ENCODE measurements around the gene HOXC10. TPM values are rescaled to one million over a fixed set of nuclear protein-coding genes. Genes with fewer than 3 reads are reported as not detected.

The HOXC10 gene
- total and polyA plus RNA-seq, 10 of the 15 experiments (the other 5 are each of a cell fraction or from before 2014, with no cell fraction given), result 0.59 TPM; not detected in 9

DNA sequence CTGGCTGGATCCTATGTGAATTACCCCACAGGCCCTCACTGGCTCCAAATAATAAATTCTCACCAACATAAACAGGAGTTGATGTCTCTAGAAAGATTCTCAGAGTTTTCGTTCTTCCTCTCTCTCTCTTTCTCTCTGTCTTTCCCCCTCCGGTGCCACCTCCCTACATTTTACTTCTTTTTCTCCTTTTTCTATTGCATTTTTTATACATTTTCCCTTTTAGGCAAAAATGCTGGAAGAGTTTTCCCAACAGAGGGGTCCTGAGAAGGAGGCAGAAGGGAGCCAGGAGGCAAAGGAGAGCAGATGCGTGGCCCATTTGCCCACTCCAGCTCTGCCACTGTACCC, 42.5 kb downstream of the HOXC10 start:
- DNase-seq (ENCODE audit: low read depth, low spot score), result no peak
- intact Hi-C loops (cut with micrococcal nuclease; ENCODE audit: unreplicated experiment), result no loop called here
- 50% methylated on average over 3 of the region's 3 CpGs for WGBS (ENCODE audit: insufficient coverage, insufficient replicate concordance, low lambda C conversion rate, missing lambda C conversion rate)
- no peaks in the 10 kb centered on the region for H3K79me2 ChIP-seq (ENCODE audit: control insufficient read depth, insufficient read depth, low read length)
- in situ Hi-C loops (cut with MboI), result loop anchor here (10.0 kb wide), 2 partner anchors 167 to 337 kb away; partner anchors contain the start of gene GPR84
- no peaks in the 10 kb centered on the region for H4K20me1 ChIP-seq (ENCODE audit: control insufficient read depth, insufficient read depth)
- no peaks in the 10 kb centered on the region for H3K36me3 ChIP-seq (ENCODE audit: control insufficient read depth in 2 of 2, insufficient read depth in 2 of 2, low read length in 1 of 2)
- peak overlapping the region; percentile 66 for H3K4me2 ChIP-seq (ENCODE audit: control insufficient read depth, insufficient read depth)
- peak overlapping the region; percentile 31; the same call in 1 of the 2 replicates for H3K9ac ChIP-seq (ENCODE audit: control insufficient read depth, insufficient read depth, low read length)
- BruUV-seq (replicated peaks), result no TSS peak
- no peaks in the 10 kb centered on the region for H3K9me3 ChIP-seq (replicated peaks; ENCODE audit: control insufficient read depth, insufficient read depth, low read length)
- H3K27ac ChIP-seq (ENCODE audit: control insufficient read depth, insufficient read depth), result no peak overlapping the region
- peaks cover 8 to 22% of the 10 kb centered on the region in 2 experiments for H3K27me3 ChIP-seq (replicated peaks in 1 of 2; ENCODE audit: control insufficient read depth in 2 of 2, insufficient read depth in 2 of 2, low read length in 1 of 2)
- SMC1A ChIA-PET (ENCODE audit: uncharacterized antibody, unreplicated experiment), result interaction anchor here (1.0 to 1.4 kb wide), 8 partner anchors 13 to 181 kb away, joined by 3 to 9 read pairs (median 3); partner anchors contain the start of gene SMUG1
- ATAC-seq, result no peak
- TF ChIP-seq IRF5 (IDR thresholded peaks at IDR 0.05; ENCODE audit: borderline replicate concordance) (no peak), NRF1 (conservative IDR thresholded peaks at IDR 0.05; ENCODE audit: low read depth, low read length) (no peak), NFXL1 (IDR thresholded peaks at IDR 0.05; ENCODE audit: borderline replicate concordance) (no peak), RAD21 (IDR thresholded peaks at IDR 0.05; ENCODE audit: insufficient read depth, low read depth, low read length) (no peak), POLR2AphosphoS5 (IDR thresholded peaks at IDR 0.05; ENCODE audit: low read length) (no peak), FOXK2 (IDR thresholded peaks at IDR 0.05) (no peak), BMI1 (IDR thresholded peaks at IDR 0.05; ENCODE audit: borderline replicate concordance) (no peak), JUND (IDR thresholded peaks at IDR 0.05; ENCODE audit: low read depth, low read length) (no peak), EED (IDR thresholded peaks at IDR 0.05; ENCODE audit: low read depth) (no peak), SMARCA5 (IDR thresholded peaks at IDR 0.05) (no peak), JUNB (IDR thresholded peaks at IDR 0.05) (no peak), ESRRA (IDR thresholded peaks at IDR 0.05; ENCODE audit: low read length) (no peak), POU2F2 (IDR thresholded peaks at IDR 0.05; ENCODE audit: borderline replicate concordance, low read depth, low read length) (no peak), NR2C1 (IDR thresholded peaks at IDR 0.05) (no peak), TAF1 (IDR thresholded peaks at IDR 0.05; ENCODE audit: borderline replicate concordance, low read depth, low read length) (no peak), RFX5 (IDR thresholded peaks at IDR 0.05; ENCODE audit: low read depth, low read length) (no peak), PAX5 (IDR thresholded peaks at IDR 0.05; ENCODE audit: borderline replicate concordance, low read depth, low read length) (no peak), RBBP5 (conservative IDR thresholded peaks at IDR 0.05) (no peak)
- POLR2A ChIA-PET, result interaction anchor here (0.6 to 0.7 kb wide), 2 partner anchors 10 kb away, joined by 3 read pairs; no protein-coding TSS in a partner anchor
- H2AFZ ChIP-seq (ENCODE audit: control insufficient read depth, low read depth, low read length), result peak overlapping the region; percentile 77
- H3K4me1 ChIP-seq (ENCODE audit: control insufficient read depth, insufficient read depth, low read length), result peaks cover 5% of the 10 kb centered on the region
- FAIRE-seq, result no peak
- CTCF ChIA-PET, result interaction anchor here (0.9 to 13.4 kb wide), 11 partner anchors 11 to 192 kb away, joined by 3 to 343 read pairs (median 13); partner anchors contain the start of genes HOXC10, HOXC4 and SMUG1
- H3K4me3 ChIP-seq, result no peak overlapping the region
- RAD21 ChIA-PET (ENCODE audit: unreplicated experiment), result interaction anchor here (0.5 to 12.6 kb wide), 6 partner anchors 10 to 321 kb away, joined by 3 to 222 read pairs (median 4); partner anchors contain the start of genes HOXC8 and SMUG1
